GM19463 (cell line): Measurements from ENCODE around the gene EIF2B5.
"Not testable (repeated sequence)": the region's sequence is repeated elsewhere in the genome, so short reads cannot be mapped to it uniquely, and the experiment has no call there.

ENCODE experiments used
- ATAC-seq: cut with Tn5 transposase; IDR thresholded peaks from one replicate; pipeline ENCODE4 v1.9.1; 2021; ENCODE audit warnings: mild to moderate bottlenecking, moderate library complexity; ENCODE audit not compliant: unreplicated experiment

EIF2B5 gene

DNA sequence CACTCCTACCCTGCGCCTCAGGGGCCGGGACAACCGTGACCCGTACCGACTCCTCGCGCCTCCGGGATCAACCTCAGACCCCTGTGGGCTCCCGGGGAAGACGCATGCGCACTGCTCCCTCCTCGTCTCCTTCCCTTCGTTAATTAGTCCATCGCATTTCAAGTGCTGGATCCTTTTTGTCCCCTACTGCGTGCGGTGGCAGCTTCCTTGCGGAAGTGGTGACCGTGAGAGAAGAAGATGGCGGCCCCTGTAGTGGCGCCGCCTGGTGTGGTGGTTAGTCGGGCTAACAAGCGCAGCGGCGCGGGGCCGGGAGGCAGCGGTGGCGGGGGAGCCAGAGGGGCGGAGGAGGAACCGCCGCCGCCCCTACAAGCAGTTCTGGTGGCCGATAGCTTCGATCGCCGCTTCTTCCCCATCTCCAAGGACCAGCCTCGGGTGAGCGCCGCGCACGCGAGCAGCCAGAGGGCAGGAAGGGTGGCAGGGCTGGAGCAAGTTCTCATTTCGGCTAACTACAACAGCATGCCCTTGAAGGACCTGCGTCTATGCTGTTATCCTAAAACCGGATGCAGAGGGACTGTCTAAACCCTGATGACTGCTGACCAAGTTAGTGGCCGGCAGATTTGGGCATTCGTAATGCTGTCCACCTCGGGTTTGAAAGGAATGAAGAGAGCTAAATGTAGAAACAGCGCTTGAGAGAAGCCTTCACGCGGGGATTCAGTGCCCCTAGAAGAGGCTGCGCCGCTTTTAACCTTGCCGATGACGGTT is at the start of gene EIF2B5:
EIF2B5 (plus strand) TSS at position 210 of the 762 bp plus-strand sequence; CDS start at position 238, 28 bp downstream.
- ATAC-seq: peak; percentile 88

DNA sequence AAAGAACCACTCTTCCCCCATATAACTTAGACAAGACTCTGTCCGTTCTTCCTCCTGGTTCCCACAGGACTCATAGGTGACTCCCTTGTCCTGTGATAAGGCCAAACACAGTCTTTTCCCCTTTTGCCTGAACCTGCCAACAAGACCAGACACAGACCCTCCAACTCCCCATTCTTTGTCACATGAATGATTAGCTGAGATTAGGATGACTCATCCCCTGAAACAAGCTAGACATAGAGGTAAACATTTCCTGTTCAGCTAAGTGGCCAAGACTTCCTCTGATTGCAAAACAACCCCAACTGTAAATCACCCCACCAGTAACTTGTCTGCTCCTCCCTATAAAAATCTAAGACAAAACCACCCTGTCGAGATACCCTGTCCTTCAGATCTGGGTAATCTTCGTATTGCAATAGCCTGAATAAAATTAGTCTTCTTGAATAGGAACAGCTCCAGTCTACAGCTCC is 49.7 kb upstream of the EIF2B5 start:
- ATAC-seq: no peak

DNA sequence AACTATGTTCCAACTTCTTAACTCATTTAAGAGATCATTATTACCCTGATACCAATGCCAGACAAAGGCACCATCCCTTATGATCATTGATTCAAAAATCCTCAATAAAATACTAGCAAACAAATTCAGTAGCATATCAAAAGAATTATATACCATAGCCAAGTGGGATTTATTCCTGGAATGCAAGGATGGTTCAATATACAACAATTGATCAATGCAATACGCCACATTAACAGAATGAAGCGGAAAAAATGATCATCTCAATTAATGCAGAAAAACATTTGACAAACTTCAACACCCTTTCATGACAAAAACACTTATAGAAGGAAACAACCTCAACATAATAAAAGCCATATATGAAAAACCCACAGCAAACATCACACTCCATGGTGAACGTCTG is 43.0 kb upstream of the EIF2B5 start:
- no peak for ATAC-seq

DNA sequence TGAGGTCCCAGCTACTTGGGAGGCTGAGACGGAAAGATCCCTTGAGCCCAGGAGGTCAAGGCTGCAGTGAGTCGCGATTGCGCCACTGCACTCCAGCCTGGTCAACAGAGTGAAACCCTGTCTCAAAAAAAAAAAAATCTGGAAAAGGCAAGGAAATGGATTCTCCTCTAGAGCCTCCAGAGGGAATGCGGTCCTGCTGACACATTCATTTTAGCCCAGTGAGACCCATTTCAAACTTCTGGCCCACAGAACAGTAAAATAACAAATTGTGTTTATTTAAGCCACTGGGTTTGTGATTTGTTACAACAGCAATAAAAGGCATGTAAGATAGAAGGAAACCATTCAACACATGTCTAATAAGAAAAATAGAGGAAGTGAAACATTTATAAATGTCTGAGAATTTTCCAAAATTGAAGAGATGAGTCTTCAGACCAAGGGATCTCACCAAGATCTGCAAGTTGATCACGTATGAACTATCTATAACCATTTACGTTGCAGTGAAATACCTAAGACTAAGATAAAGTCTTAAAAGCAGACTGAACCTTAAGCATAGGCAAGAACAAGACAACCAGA is 38.3 kb upstream of the EIF2B5 start, which contains the start of gene HTR3E:
HTR3E (plus strand) TSS at position 254 of the 573 bp plus-strand sequence. CDS start 466 bp downstream, outside the sequence.
- no peak for ATAC-seq

DNA sequence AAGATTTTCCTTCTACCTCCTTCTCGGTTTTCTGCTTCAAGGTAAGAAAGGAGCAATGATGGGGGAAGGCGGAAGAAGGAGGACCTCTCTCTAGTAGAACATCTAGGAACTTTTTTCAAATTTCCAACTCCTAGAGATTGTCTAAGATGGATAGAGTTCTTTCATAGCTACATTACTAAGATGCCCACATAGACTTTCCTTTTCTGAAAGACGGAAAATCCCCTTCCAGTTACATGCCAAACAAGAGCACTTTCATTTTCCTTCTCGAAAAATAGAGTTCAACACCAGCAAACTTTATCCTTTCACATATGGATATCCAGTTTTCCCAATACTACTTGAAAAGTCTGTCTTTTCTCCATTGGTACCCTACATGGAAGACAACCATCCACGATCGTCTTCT is 37.6 kb upstream of the EIF2B5 start:
- no peak for ATAC-seq

DNA sequence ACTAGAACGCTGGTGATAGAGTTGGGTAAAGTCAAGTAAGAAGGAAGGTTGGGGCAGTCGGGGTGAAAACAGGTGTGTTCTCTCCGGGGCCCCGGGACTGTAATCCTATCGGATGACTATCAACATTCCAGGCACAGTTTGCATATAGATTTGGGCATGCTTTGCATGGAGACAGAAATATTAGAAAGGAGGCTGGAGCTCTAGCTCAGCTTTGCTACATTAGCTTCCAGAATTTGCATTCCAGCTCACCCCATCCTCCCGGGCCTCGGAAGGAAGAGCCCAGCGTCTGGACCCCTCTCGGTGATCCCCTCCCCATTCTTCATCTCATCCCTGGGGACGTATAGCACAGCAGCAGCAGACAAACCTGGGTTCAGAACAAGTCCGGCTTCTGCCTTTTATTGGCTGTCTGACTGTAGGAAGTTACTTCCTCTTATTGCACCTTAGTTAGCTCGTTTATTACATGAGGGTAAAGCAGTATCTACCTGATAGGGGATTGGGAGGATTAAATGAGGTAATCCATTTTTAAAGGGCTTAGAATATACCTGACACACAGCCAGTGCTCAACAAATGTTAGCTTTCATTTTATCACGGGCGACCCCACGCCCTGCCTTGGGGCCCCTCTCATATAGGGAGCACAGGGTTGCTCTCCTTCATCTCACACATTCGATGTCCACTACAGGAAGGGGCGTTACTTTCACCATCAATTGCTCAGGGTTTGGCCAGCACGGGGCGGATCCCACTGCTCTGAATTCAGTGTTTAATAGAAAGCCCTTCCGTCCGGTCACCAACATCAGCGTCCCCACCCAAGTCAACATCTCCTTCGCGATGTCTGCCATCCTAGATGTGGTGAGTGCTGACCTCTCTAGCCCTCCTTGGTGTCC is 35.1 kb upstream of the EIF2B5 start:
- no peak for ATAC-seq

DNA sequence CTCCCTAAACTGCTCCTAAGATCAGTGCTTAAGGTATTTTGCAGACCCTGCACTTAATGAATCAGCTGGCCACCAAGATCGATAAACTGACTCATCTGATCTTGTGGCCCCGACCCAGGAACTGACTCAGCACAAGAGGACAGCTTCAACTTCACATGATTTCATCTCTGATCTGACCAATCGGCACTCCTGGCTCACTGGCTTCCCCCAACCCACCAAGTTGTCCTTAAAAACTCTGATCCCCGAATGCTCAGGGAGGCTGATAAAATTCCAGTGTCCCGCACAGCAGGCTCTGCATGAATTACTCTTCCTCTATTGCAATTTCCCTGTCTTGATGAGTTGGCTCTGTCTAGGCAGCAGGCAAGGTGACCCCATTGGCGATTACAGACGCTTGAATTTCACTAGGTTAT is 24.8 kb upstream of the EIF2B5 start:
- ATAC-seq: no peak

DNA sequence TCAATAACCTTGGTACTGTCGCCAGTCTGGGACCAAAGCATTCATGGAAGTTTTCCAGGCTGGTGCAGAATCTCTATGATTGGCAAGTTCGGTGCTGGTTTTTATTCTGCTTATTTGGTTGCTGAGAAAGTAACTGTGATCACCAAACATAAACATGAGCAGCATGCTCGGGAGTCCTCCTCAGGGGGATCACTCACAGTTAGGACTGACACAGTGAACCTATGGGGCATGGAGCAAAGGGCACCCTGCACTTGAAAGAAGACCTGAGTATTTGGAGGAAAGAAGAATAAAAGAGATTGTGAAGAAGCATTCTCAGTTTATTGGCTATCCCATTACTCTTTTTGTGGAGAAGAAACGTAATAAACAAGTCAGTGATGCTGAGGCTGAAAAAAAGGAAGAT is 19.1 kb upstream of the EIF2B5 start:
- ATAC-seq: no peak

DNA sequence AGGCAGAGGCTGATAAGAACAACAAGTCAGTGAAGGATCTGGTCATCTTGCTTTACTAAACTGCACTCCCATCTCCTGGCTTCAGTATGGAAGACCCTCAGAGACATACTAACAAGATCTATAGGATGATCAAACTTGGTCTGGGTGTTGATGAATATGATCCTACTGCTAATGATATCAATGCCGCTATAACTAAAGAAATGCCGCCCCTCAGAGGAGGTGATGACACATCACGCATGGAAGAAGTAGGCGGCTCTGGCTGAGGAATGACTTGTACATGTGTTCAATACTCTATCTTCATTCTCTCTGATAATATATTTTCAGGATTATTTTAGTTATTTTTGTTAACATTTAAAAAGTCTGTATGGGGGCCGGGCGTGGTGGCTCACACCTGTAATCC is 17.5 kb upstream of the EIF2B5 start:
- ATAC-seq: no peak

DNA sequence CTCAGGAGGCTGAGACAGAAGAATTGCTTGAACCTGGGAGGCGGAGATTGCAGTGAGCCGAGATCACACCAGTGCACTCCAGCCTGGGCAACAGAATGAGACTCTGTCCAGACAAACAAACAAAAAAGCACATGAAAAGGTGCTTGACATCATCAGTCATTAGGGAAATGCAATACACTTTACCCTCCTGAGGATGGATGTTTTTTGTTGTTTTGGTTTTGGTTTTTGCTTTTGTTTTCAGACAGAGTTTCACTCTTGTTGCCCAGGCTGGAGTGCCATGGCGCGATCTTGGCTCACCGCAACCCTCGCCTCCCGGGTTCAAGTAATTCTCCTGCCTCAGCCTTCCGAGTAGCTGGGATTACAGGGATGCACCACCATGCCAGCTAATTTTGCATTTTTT is 14.1 kb upstream of the EIF2B5 start:
- not testable (repeated sequence) for ATAC-seq

DNA sequence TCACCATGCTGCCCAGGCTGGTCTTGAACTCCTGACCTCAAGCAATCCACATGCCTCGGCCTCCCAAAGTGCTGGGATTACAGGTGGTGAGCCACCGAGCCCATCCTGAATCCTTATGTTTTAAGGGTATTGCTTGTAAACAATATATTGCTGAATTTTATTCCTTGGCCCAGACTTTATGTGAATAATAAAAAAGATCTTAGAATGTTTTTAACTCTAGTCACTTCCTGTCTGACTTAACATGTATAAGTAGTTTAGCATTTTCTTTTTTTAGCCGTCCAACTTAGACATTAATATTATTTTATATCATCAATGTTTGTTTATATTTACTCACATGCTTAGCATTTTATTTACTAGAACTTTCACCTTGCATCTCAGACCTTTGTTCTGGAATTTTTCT is 9.2 kb upstream of the EIF2B5 start:
- no peak for ATAC-seq

DNA sequence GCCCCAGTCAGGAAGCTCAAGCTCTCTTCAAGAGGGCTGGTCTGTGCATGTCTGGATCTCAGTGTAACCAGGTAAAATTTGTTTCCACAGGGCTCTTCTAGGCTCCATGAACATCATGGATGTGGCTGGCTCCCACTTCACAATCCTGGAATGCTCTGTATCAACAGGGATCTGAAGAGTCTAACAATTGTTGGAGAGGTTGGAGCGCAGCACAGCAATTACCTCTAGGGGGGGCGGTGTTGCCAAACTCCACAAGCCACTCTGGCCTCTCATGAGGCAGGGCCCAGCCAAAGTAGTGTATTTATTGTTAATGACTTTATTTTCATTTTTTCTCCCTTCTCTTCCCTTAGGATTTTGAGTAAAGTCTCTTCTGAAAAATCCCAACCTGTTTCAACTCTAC is 6.1 kb upstream of the EIF2B5 start:
- no peak for ATAC-seq

DNA sequence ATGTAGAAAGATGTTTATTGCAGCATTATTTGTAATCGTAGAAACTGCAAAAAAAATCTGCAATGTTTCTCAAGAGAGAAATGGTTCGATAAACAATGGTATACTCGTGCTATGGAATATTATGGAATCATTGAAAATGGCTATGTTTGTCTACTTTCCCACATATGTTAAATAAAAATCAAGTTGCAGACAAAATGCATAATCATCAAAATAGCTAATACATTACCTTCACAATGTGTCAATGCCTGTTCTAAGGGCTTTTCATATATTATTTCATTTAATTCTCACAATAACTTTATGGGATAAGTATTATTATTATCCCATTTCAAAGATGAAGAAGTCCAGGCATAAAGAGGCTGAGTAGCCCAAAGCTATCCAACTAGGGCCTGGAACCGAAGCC is 2.2 kb upstream of the EIF2B5 start:
- ATAC-seq: no peak

DNA sequence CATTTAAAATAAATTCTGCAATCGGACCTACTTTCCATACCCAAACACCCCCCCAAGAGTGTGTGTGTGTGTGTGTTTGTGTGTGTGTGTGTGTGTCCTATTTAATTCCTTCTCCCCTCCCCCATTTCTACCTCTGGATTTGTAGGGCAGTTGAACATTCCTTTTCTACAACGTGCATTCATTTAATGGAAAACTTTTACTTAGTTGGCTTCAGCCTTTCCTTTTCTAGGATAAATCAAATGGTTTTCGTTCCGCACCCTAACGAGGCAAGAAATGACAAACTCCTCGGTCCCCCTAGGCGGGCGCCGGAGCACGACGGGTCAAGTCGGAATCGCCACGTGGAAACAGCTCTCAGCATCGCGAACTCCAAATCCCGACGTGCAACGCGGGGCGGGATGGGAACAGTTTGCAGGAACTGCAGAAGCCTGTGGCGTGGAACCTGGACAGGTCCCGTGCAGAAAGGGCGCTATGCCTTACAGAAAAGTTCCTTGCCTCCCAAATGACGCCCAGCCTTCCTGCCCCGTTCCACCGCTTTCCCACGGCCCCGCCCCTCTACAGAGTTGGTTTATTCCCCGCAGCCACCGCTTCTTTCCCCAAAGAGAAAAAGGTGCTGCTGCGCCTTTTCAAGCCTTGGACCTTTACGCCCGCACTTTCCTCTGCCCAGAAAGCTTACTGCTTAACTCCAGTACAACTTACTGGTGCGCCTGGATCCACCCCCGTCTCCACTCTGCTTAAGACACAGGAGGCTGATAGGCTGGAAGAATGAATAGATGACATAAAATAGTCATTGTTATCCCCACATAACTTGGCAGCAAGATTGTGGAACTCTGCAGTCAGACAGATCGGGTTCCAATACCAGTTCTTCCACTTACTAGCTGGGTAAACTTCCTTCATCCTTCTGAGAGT is 1.1 kb upstream of the EIF2B5 start:
- ATAC-seq: peak; percentile 43

DNA sequence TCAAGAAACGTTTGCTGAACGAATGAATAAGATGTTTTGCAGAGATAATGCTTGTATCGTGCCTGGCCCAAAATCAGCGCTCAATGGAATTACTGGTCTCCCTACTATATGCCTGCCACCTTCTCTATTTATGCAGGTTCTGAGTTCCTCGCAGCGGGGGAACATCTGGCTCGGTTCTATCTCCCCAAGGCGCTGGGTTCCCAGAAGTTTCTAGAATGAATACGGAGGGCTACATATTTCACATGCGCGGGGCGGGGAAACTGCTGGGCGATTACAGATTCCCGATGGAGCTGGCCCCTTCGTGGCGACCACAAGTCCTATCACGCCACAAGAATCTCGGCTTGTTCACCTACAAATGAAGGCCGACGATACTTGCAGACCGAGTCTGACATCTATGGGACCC is 411 bp upstream of the EIF2B5 start:
- no peak for ATAC-seq

DNA sequence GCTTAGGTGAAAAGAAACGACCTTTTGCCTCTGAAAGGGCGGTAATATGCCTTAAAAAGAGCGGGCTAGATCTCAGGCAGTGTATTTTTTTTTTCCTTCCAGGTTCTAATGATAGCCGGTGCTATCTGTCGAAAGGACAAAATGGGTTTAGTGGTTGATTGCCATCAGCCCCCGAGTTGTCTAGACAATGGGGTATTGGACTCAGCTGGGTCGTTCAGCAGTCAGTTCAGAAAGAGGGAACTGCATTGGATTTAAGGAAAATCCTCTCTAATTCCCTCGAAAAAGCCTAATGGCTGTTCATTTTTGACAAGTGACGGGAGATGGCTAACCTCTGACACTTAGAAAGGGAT is 728 bp downstream of the EIF2B5 start:
- ATAC-seq: no peak

DNA sequence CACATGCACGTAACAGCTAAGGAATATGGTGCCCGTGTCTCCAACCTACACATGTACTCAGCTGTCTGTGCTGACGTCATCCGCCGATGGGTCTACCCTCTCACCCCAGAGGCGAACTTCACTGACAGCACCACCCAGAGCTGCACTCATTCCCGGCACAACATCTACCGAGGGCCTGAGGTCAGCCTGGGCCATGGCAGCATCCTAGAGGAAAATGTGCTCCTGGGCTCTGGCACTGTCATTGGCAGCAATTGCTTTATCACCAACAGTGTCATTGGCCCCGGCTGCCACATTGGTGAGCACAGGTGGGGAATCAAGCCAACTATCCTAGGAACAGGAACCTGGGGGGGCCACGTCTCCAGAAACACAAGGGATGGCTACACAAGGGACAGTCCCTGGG is 5.3 kb downstream of the EIF2B5 start:
- no peak for ATAC-seq

DNA sequence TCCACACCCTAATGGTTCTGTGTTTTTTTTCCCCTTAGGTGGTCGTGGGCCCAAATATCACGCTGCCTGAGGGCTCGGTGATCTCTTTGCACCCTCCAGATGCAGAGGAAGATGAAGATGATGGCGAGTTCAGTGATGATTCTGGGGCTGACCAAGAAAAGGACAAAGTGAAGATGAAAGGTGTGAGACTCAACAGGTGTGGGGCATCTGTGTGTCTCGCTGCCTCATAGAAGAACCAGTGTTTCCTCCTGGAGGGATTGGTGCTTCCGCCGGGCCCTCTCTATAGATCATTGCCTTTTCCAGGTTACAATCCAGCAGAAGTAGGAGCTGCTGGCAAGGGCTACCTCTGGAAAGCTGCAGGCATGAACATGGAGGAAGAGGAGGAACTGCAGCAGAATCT is 7.0 kb downstream of the EIF2B5 start:
- ATAC-seq: no peak

DNA sequence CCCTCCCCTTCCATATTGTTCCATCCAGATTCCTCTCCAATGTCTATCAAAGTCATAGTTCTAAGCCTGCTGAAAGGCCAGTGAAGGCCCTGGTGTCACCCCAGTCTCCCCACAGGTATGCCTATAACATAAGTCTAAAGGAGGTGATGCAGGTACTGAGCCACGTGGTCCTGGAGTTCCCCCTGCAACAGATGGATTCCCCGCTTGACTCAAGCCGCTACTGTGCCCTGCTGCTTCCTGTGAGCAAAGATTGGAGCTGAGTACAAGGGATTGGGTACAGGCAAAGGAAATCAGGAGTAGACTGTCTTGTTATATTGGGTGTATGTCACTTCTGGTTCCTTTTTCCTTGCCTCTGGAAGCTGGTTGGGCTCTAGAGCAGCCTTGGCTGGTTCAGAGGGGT is 8.2 kb downstream of the EIF2B5 start:
- ATAC-seq: no peak

DNA sequence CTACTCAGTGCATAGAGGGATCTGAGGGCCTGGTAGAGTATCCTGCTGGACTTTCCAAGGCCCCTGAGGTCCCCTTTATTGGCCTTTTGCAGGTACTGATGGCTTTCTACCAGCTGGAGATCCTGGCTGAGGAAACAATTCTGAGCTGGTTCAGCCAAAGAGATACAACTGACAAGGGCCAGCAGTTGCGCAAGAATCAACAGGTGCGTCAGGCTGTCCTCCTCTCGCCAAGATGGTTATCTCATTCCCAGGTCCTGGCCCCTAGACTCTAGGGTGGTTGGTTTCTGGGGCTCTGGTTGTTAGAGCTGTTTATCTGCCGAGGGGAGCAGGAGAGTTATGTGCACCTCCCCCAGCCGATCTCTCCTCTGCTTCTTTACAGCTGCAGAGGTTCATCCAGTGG is 9.3 kb downstream of the EIF2B5 start:
- ATAC-seq: no peak

DNA sequence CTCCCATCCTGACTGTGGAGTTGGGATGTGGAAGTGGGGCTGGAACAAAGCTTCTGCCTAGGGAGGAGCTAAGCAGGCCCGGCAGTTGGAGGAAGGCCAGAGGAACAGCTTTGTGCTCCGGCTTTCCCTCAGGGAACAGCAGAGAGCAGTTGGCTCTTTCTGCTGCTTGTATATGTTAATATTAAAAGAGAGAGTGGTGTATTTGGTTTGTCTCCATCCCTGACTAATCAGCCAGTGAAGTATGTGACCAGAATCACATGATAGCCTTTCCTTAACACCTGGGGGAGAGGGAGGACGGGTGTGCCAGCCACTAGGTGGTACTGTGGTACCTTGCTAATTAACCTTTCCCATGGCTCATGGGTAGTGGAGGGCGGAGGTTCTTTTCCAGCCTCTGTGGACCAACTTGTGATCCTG is 10.0 kb downstream of the EIF2B5 start:
- ATAC-seq: no peak
